GM19463 (cell line): ENCODE measurements around the gene COL17A1.

Source experiments
- ATAC-seq: cut with Tn5 transposase; IDR thresholded peaks from one replicate; pipeline ENCODE4 v1.9.1; 2021; ENCODE audit warnings: mild to moderate bottlenecking, moderate library complexity; ENCODE audit not compliant: unreplicated experiment

Gene COL17A1

GRCh38 chr10:103995134-103995533 lies 90.5 kb downstream of the COL17A1 start:
- no peak for ATAC-seq

- ATAC-seq: no peak
These were observed 94.1 kb downstream of the COL17A1 start for GRCh38 chr10:103991393-103992128.

GRCh38 chr10:103990531-103990930 lies 95.1 kb downstream of the COL17A1 start:
- no peak for ATAC-seq

- peak; percentile 38 for ATAC-seq
These were observed 95.6 kb downstream of the COL17A1 start for GRCh38 chr10:103990121-103990520.

GRCh38 chr10:103986360-103986759 lies 99.3 kb downstream of the COL17A1 start:
- peak; percentile 54 for ATAC-seq

GRCh38 chr10:103985726-103986125 lies 100.0 kb downstream of the COL17A1 start:
- ATAC-seq: no peak

GRCh38 chr10:103983367-103983911 lies 102.2 kb downstream of the COL17A1 start:
- peak; percentile 67 for ATAC-seq

- no peak for ATAC-seq
These were observed 103.0 kb downstream of the COL17A1 start for GRCh38 chr10:103982639-103983038.
